HL-60 (cell line): ENCODE results near the gene CSRNP3.

Experiments used
- CTCF ChIP-seq: IDR thresholded peaks from one replicate; pipeline ENCODE4 v1.5.1; 2011; ENCODE audit warnings: low read length, control low read depth, inconsistent platforms; ENCODE audit not compliant: insufficient read depth
- GABPA ChIP-seq: IDR thresholded peaks from 2 replicates; pipeline ENCODE4 v1.6.1; 2012; ENCODE audit warnings: low read depth
- POLR2AphosphoS5 ChIP-seq: IDR thresholded peaks from 2 replicates; pipeline ENCODE4 v1.6.1; 2012; ENCODE audit warnings: low read depth
- REST ChIP-seq: IDR thresholded peaks from 2 replicates; pipeline ENCODE4 v1.6.1; 2012; ENCODE audit warnings: low read depth; ENCODE audit not compliant: insufficient replicate concordance
- SPI1 ChIP-seq: IDR thresholded peaks from 2 replicates; pipeline ENCODE4 v1.6.1; 2012; ENCODE audit warnings: low read depth, mild to moderate bottlenecking, borderline replicate concordance

- TF ChIP-seq CTCF (no peak), POLR2AphosphoS5 (no peak), SPI1 (no peak), REST (no peak), GABPA (no peak)
These were observed 196.1 kb downstream of the CSRNP3 start for GRCh38 chr2:165665614-165666013.
